ENCODE data around the gene SNTN. TPM values are rescaled to one million over a fixed set of nuclear protein-coding genes. Genes with fewer than 3 reads are reported as not detected.
"Not testable (repeated sequence)": the region's sequence is repeated elsewhere in the genome, so short reads cannot be mapped to it uniquely, and the experiment has no call there.

The SNTN gene
- total and polyA plus RNA-seq, 11 donors, result not detected

GRCh38 chr3:63635186-63635585, 17.3 kb upstream of the SNTN start:
- intact Hi-C loops (cut with DNase I), result no loop called here
- DNase-seq (no peak), ATAC-seq (no peak)
- Histone ChIP-seq H3K9me3 (peaks cover 0 to 8% (median 0%) of the 10 kb centered on the region in 12 donors), H3K27me3 (peaks cover 0 to 5% (median 0%) of the 10 kb centered on the region in 9 donors), H3K4me1 (no peaks in the 10 kb centered on the region), H3K4me3 (no peak overlapping the region), H3K27ac (no peak overlapping the region), H3K36me3 (no peaks in the 10 kb centered on the region)
- WGBS, 4 donors, result 87 to 90% (median 89%) methylated on average over 3 of the region's 3 CpGs
- TF ChIP-seq CTCF (IDR thresholded peaks at IDR 0.05), result no peak
- TF ChIP-seq POLR2A (IDR thresholded peaks at IDR 0.05), result no peak

- 82 to 93% (median 85%) methylated on average over 2 of the region's 2 CpGs for WGBS, 4 donors
- Histone ChIP-seq H3K36me3 (no peaks in the 10 kb centered on the region), H3K4me3 (no peak overlapping the region), H3K27me3 (peaks cover 0 to 2% (median 0%) of the 10 kb centered on the region in 9 donors), H3K4me1 (no peaks in the 10 kb centered on the region), H3K9me3 (peaks cover 0 to 8% (median 0%) of the 10 kb centered on the region in 12 donors), H3K27ac (no peak overlapping the region)
- ATAC-seq (no peak), DNase-seq (no peak)
- TF ChIP-seq CTCF (IDR thresholded peaks at IDR 0.05) (no peak), POLR2A (IDR thresholded peaks at IDR 0.05) (no peak)
- intact Hi-C loops (cut with DNase I), result no loop called here
Measured at GRCh38 chr3:63639806-63640205, 12.7 kb upstream of the SNTN start.

GRCh38 chr3:63642488-63642887, 10.0 kb upstream of the SNTN start:
- TF ChIP-seq POLR2A (IDR thresholded peaks at IDR 0.05) (no peak), CTCF (IDR thresholded peaks at IDR 0.05) (no peak)
- no peak for DNase-seq
- no peaks in the 10 kb centered on the region for H3K4me1 ChIP-seq
- no peak overlapping the region for H3K4me3 ChIP-seq
- no peak for ATAC-seq
- 36 to 81% (median 76%) methylated on average over 1 of the region's 1 CpG for WGBS, 4 donors
- intact Hi-C loops (cut with DNase I), result no loop called here
- no peak overlapping the region for H3K27ac ChIP-seq
- H3K36me3 ChIP-seq, result no peaks in the 10 kb centered on the region
- H3K27me3 ChIP-seq, result no peaks in the 10 kb centered on the region
- peaks cover 0 to 3% (median 0%) of the 10 kb centered on the region in 12 donors for H3K9me3 ChIP-seq

- no peak overlapping the region for H3K4me3 ChIP-seq
- H3K27me3 ChIP-seq, result no peaks in the 10 kb centered on the region
- 53 to 63% (median 57%) methylated on average over 5 of the region's 5 CpGs for WGBS, 4 donors
- no peak for ATAC-seq
- H3K4me1 ChIP-seq, result no peaks in the 10 kb centered on the region
- H3K27ac ChIP-seq, result no peak overlapping the region
- H3K36me3 ChIP-seq, result no peaks in the 10 kb centered on the region
- TF ChIP-seq CTCF (IDR thresholded peaks at IDR 0.05) (no peak), POLR2A (IDR thresholded peaks at IDR 0.05) (no peak)
- intact Hi-C loops (cut with DNase I), result no loop called here
- peaks cover 0 to 6% (median 0%) of the 10 kb centered on the region in 12 donors for H3K9me3 ChIP-seq
- DNase-seq, result no peak
Measured at GRCh38 chr3:63644212-63644797, 8.2 kb upstream of the SNTN start.

GRCh38 chr3:63644928-63645781, 7.3 kb upstream of the SNTN start:
- H3K27ac ChIP-seq; H3K9me3 ChIP-seq; H3K27me3 ChIP-seq; intact Hi-C loops (cut with DNase I); DNase-seq; H3K36me3 ChIP-seq; H3K4me3 ChIP-seq; H3K4me1 ChIP-seq; ATAC-seq: not testable (repeated sequence)
- WGBS, 4 donors, result 57 to 70% (median 61%) methylated on average over 25 of the region's 25 CpGs
